Ectodermal cell (in vitro differentiated cells): ENCODE results near the gene PDZK1IP1.
"Not testable (repeated sequence)": the region's sequence is repeated elsewhere in the genome, so short reads cannot be mapped to it uniquely, and the experiment has no call there.

Experiments
- H3K27ac ChIP-seq: 2 replicates; pipeline ENCODE4 v1.7.0; 2013; ENCODE audit warnings: mild to moderate bottlenecking, low read depth, low read length; ENCODE audit not compliant: insufficient read depth, poor library complexity, severe bottlenecking
- H3K27me3 ChIP-seq: 2 replicates; pipeline ENCODE4 v1.7.0; 2013; ENCODE audit warnings: mild to moderate bottlenecking, low read length; ENCODE audit not compliant: insufficient read depth, control insufficient read depth, poor library complexity, severe bottlenecking
- H3K36me3 ChIP-seq: one replicate; pipeline ENCODE4 v1.7.0; 2013; ENCODE audit warnings: low read length; ENCODE audit not compliant: control insufficient read depth, insufficient read depth
- H3K4me1 ChIP-seq: one replicate; pipeline ENCODE4 v1.7.0; 2013; ENCODE audit warnings: low read length; ENCODE audit not compliant: control insufficient read depth, insufficient read depth
- H3K4me3 ChIP-seq: 2 replicates; pipeline ENCODE4 v1.7.0; 2013; ENCODE audit warnings: low read depth, low read length, control low read depth; ENCODE audit not compliant: insufficient read depth
- H3K9me3 ChIP-seq: 2 replicates; pipeline ENCODE4 v1.7.0; 2013; ENCODE audit warnings: mild to moderate bottlenecking, low read length, moderate library complexity; ENCODE audit not compliant: control insufficient read depth
- WGBS, 2 experiments: methylation state at CpG; one replicate each; pipeline ENCODE4 v1.1.7; 2013; ENCODE audit warnings: missing lambda C conversion rate in 2 of 2; 5-methylcytosine and 5-hydroxymethylcytosine counted together

The PDZK1IP1 gene

GRCh38 chr1:47164552-47164951 lies 25.3 kb downstream of the PDZK1IP1 start:
- H3K36me3 ChIP-seq: no peaks in the 10 kb centered on the region
- H3K4me3 ChIP-seq: no peak overlapping the region
- no peaks in the 10 kb centered on the region for H3K27me3 ChIP-seq
- H3K27ac ChIP-seq: no peak overlapping the region
- no peaks in the 10 kb centered on the region for H3K9me3 ChIP-seq
- no peaks in the 10 kb centered on the region for H3K4me1 ChIP-seq

- WGBS, 2 experiments: 88 to 91% methylated on average over 5 of the region's 5 CpGs
- Histone ChIP-seq H3K27ac (no peak overlapping the region), H3K4me3 (no peak overlapping the region), H3K36me3 (no peaks in the 10 kb centered on the region), H3K27me3 (no peaks in the 10 kb centered on the region), H3K9me3 (no peaks in the 10 kb centered on the region), H3K4me1 (no peaks in the 10 kb centered on the region)
Observed at GRCh38 chr1:47161298-47162040, 28.4 kb downstream of the PDZK1IP1 start.

- H3K4me3 ChIP-seq: no peak overlapping the region
- no peak overlapping the region for H3K27ac ChIP-seq
- H3K9me3 ChIP-seq: no peaks in the 10 kb centered on the region
- H3K36me3 ChIP-seq: no peaks in the 10 kb centered on the region
- H3K27me3 ChIP-seq: no peaks in the 10 kb centered on the region
- no peaks in the 10 kb centered on the region for H3K4me1 ChIP-seq
Observed at GRCh38 chr1:47160716-47161115, 29.1 kb downstream of the PDZK1IP1 start.

GRCh38 chr1:47157957-47158356 lies 31.9 kb downstream of the PDZK1IP1 start:
- H3K4me1 ChIP-seq, H3K36me3 ChIP-seq, H3K27me3 ChIP-seq, H3K9me3 ChIP-seq, H3K4me3 ChIP-seq, H3K27ac ChIP-seq: not testable (repeated sequence)
- WGBS, 2 experiments: 83 to 89% methylated on average over 2 of the region's 3 CpGs

GRCh38 chr1:47156457-47156856 lies 33.4 kb downstream of the PDZK1IP1 start:
- not testable (repeated sequence) for H3K27me3 ChIP-seq, H3K27ac ChIP-seq, H3K4me3 ChIP-seq, H3K9me3 ChIP-seq, H3K4me1 ChIP-seq, H3K36me3 ChIP-seq

- not testable (repeated sequence) for H3K27ac ChIP-seq, H3K9me3 ChIP-seq, H3K4me3 ChIP-seq, H3K36me3 ChIP-seq, H3K27me3 ChIP-seq, H3K4me1 ChIP-seq
- WGBS, 2 experiments: 74 to 80% methylated on average over 9 of the region's 9 CpGs
Observed at GRCh38 chr1:47149162-47149561, 40.7 kb downstream of the PDZK1IP1 start.

GRCh38 chr1:47147047-47147785 lies 42.6 kb downstream of the PDZK1IP1 start:
- Histone ChIP-seq H3K4me3 (no peak overlapping the region), H3K9me3 (no peaks in the 10 kb centered on the region), H3K27me3 (no peaks in the 10 kb centered on the region), H3K4me1 (no peaks in the 10 kb centered on the region), H3K36me3 (no peaks in the 10 kb centered on the region), H3K27ac (no peak overlapping the region)
- 70 to 80% methylated on average over 5 to 6 of the region's 6 CpGs for WGBS, 2 experiments

GRCh38 chr1:47146495-47146894 lies 43.3 kb downstream of the PDZK1IP1 start:
- not testable (repeated sequence) for H3K4me1 ChIP-seq, H3K27me3 ChIP-seq, H3K4me3 ChIP-seq, H3K36me3 ChIP-seq, H3K27ac ChIP-seq, H3K9me3 ChIP-seq
- 71% methylated on average over 1 of the region's 1 CpG; no CpG with 5 or more reads in 1 of the 2 experiments for WGBS, 2 experiments

GRCh38 chr1:47143654-47144053 lies 46.2 kb downstream of the PDZK1IP1 start:
- 58 to 62% methylated on average over 6 of the region's 6 CpGs for WGBS, 2 experiments
- not testable (repeated sequence) for H3K36me3 ChIP-seq, H3K27me3 ChIP-seq, H3K4me1 ChIP-seq, H3K9me3 ChIP-seq, H3K27ac ChIP-seq, H3K4me3 ChIP-seq

- not testable (repeated sequence) for H3K9me3 ChIP-seq, H3K36me3 ChIP-seq, H3K4me1 ChIP-seq, H3K4me3 ChIP-seq, H3K27ac ChIP-seq, H3K27me3 ChIP-seq
- 87 to 92% methylated on average over 3 of the region's 3 CpGs for WGBS, 2 experiments
Observed at GRCh38 chr1:47140358-47140757, 49.5 kb downstream of the PDZK1IP1 start.
